ENCODE data around the gene GPR101. TPM values are rescaled to one million over a fixed set of nuclear protein-coding genes. Genes with fewer than 3 reads are reported as not detected.

GPR101 gene
- not detected for polyA plus RNA-seq (ENCODE audit: insufficient read length)

DNA sequence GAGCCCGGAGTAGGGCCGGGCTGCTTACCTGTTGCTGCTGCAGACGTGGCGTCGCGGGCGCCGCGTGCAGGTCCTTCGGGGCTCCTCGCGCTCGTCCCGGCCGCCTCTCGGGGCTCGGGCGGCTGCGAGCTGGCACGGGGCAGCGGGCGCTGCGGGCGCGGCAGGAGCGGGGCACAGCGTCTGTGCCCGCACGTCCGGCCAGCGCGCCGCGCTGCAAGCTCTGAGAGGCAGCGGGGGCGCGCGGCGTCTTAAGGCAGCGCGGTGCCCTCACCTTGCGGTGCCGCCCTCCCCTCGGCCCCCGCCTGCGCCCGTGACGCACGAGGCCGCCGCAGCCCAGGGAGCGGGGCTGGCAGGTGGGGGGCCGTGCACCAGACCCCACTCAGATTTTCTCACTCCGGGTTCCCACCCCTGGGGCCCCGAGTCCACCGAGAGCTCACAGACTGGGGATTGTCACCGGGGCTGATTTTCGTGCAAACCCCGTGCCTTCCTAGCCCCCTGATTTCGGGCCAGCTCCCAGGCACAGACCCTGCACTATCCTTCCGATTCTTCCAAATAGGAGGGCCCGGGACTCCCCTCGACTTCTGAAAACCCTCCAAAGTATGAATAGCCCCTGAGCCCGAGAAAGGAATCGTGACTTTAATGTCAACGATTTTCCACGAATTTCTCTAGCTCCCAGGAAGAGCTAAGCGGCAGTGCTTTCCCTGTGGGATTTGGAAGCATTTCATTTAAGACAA is at the start of gene GPR101:
Gene GPR101 (minus strand): TSS at position 222 of the 734 bp plus-strand sequence. CDS start 2,321 bp downstream, outside the sequence.
- no peak for DNase-seq

DNA sequence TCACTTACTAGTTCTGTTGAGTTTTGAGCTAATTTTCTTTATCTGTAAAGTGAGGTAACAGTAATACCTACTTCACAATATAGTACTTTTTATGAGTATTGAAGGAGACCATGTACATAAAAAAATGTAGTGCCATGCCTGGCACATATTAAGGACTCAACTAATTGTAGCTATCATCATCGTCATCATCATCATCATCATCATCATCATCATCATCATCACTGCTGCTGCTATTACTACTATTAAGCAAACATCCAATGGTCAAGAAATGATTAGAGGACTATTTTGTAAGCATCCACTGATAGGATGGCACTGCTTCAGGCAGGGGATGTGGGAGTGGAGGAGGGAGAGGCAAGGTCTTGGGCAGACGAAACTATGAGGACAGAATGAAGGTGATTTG is 47.4 kb upstream of the GPR101 start:
- no peak for DNase-seq

DNA sequence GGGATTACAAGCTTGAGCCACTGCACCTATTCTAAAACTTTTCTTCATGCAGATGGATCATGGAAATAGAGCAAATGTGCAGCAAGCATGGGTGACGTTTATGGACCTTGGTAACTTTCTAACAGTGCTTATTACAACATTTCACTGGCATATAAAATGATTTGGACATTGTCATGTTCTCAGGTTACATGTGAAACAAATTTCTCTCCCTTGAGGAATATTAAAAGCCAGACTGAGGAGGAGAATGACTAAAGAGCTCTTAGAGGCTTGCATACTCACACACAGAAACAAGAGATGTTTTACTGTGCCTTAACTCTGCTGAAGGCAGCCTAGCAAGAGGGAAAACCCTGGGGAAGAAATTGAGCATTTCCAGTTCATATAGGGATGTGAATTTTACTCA is 38.6 kb upstream of the GPR101 start:
- DNase-seq = no peak

DNA sequence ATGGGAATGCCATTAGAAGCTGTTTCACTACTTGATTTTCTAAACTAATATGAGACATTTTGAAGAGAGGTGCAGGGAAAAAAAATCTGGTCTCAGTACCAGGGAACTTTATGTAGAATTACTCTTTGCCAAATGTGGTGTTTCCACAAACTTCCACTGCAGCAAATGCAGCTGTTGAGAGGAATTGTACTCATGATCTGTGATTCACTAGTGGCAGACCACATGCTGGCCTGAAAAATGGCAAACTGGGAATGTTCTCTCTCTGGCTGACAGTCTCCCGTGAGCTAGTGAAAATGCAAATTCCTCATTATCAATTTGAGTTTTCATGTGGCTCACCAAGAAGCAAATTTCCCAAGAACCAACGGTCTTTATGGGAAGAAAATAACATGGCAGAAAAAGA is 37.8 kb upstream of the GPR101 start:
- no peak for DNase-seq

GRCh38 chrX:137067147-137067546 is 33.4 kb upstream of the GPR101 start:
- no peak for DNase-seq

GRCh38 chrX:137062915-137063617 is 29.3 kb upstream of the GPR101 start:
- DNase-seq = no peak

- no peak for DNase-seq
Measured at GRCh38 chrX:137058339-137059127, 24.7 kb upstream of the GPR101 start.

DNA sequence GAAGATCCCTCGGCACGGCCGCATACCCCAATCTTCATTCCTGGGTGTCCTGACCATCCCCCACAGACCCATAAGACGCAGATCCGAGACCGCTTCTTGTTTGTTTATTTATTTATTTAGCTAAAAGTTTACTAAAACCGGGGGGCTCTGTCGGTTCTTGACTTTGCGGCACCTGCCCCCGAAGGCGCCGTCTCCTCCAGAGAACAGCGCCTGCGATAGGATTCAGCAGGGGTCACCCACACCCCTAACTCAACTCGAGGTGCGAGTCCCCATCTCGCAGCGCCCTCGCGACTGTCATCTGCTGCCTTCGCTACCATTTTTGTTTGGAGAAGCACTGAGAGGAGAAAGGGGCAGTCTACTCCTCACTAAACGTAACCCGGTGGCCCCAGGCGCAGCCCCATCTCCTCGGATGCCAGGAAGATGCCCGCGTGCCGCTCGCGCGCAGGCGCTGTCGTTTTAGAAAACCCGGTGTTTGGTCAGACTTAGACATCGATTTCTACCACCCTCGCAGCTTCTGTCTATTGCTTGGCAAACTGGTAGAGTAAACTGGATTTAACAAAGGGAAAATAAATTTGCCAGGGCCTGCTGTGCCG is 18.9 kb upstream of the GPR101 start:
- DNase-seq = no peak

DNA sequence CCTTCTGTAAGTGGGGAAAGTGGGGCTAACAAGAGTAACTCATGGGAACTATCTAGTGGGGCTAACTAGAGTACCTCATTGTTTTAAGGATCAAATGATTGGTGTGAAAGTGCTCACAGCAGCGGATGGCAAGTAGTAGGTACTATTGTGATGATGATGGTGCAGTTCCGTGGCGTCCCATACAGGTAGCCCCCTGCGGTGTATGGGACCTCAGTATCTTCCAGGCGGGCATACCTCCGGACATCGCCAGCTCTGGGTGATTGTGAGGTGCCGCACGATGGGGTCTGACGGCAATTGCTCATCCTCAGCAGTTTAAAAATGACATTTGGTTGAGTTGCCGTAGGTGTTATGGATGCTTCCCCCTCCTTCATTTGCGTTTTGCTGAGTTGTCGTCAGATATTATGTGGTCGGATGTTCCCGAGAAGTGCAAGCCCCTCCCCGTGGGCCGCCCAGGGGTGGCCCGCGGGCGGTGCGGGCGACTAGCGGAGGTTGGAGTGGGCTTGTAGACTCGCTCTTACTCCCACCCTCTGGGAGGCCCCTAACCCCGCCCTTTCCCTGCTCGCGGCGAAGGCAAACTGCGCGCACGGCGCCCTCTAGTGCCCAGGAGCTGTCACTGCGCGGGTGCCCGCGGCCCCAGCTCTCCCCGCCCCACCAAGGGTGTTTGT is 18.3 kb upstream of the GPR101 start:
- peak; percentile 53 for DNase-seq

DNA sequence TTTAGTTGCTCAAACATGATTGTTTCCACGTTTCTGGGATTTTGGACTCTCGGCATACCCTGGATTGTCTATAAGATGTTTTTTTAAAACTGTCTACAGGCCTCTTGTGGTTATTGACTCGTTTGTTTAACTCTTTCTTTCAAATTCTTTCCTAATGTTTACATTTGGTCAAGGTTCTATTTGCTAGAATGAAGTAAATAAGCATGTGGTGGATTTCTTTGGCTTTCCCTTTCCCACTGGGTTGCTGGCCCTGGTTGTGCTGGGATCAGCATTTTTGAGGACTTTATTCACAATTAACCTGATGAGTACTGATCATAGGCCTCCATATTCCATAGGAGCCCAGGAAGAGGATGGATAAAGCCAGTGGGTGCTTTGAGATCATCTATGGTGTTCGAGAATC is 11.1 kb upstream of the GPR101 start:
- DNase-seq = no peak

DNA sequence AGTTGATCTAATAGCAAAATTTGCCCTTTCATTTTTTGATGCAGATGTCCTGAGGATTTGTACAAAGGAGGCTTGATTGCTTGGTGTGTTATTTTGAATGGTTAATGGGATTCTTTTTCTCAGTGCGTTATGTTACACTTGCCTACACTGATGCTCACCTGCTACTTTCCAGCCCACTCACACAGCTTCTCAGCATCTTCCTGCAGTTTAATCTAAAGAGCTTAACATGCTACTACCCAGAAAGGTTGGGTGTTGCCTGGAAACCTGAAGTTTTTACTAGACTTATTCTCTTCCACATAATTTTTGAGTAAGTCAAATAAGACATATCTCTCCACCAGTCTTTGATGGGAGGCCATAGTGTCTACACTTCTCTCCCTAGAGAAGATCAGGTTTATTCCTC is 9.9 kb upstream of the GPR101 start:
- DNase-seq = no peak

GRCh38 chrX:137041329-137041728 is 7.5 kb upstream of the GPR101 start:
- DNase-seq = no peak

GRCh38 chrX:137040113-137040794 is 6.5 kb upstream of the GPR101 start:
- no peak for DNase-seq

DNA sequence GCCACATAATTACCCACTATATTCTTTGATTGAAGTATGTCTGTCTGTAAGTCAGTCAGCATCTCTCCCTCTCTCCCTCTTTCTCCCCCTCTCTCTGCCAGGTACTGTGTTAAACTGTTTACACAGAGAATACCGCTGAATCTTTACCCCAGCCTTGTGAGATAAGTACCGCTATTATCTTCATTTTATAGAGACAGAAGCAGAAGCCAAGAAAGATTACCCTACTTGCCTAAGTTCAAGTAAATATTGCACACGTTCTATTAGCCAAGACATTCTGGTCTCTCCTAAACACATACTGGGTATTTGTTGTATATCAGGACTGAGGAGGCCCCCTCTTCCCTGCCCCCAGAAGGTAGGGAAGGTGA is 695 bp upstream of the GPR101 start:
- no peak for DNase-seq

DNA sequence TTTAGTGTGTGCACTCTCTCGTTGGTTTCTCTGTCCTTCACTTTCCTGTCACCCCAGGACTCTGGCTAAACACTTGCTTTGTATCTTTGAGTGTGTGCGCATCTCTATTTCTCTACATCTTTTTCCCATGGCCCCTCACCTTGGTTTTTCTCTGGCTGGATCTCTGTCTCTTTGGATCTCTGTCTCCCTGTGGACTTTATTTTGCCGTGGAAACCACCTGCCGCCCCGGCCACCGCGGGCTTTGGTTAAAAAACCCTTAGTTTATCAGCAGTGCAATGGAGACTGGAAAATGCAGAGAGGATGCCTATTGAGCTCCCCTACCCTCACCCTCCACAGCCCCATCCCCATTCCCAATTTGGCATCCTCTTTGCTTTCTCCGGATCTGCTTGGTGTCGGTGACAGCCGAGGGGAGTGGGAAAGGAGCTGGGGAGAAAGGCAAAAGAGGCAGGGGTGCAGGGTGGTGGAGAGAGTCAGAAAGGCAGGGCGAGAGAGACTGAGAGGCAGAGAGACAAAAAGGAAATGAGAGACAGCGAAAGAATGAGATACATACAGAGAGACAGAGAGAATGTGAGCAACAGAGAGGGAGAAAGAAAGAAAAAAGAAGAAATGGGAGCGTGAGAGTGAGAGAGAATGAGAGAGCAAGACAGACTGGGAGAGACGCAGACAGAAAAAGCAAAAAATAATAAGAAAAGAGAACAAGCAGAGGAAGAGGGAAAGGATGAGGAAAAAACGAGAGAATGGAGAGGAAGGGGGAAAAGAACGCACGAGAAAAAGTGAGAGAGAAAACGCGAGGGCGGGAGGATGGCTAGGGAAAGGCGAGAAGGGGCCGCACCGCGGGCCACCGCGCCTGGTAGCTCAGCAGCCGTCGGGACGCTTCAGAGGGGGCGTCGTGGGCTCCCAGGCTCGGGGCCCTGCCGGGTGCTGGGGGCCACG is 688 bp downstream of the GPR101 start:
- no peak for DNase-seq

- no peak for DNase-seq
Measured at GRCh38 chrX:137032341-137032694, 1.5 kb downstream of the GPR101 start.

DNA sequence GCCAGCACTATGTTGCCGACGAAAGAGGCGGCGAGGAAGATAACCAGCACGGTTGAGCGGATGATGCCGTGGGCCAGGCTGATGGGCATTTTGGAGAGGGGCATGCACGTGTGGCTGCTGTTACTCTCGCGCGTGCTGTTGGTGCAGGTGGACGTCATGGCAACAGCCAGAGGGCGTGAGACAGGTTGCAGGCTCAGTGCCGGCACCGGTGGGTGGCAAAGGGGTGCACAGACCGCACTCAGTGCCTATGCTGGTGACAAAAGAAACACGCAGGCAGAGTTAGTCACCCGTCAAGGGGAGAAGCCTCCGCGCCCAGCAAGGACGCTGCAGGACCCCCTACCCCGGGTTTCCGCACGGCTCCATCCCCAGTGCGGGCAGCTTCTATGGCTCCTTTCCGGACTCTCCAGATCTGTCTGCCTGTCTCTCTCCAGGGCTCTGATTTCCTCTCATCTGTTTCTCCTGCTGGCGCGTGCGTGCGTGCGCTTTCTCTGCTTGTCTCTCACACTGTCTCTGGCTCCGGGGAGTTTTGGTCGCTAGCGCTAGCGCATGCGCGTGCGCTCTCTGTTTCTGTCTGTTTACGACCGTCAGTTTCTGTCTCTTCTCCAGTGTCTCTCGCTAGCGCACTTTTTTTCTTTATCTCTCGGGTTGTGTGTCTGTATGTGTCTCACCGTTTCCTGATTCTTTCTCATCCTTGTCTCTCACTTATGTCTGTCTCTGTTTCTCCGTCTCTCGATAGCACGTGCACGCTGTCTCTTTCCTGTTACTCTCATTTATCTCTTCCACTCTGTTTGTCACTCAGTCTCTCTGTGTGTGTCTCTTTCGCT is 2.1 kb downstream of the GPR101 start:
- DNase-seq = peak; percentile 30

DNA sequence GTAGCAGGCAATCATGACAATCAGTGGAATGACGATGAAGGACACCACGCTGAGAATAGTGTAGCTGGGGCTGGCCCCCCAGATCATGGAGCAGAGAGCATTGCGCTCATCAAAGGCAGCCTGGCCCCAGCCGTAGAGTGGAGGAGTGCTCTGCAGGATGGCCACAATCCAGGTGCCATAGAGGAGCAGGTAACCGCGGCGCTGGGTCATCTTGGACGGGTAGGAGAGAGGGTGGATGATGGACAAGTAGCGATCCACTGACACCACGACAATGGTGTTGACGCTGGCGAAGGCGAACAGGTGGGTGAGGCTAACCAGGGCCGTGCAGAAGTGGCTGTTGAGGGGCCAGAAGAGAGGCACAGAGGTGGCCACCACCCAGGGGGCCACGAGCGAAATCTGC is 2.8 kb downstream of the GPR101 start:
- DNase-seq = no peak

DNA sequence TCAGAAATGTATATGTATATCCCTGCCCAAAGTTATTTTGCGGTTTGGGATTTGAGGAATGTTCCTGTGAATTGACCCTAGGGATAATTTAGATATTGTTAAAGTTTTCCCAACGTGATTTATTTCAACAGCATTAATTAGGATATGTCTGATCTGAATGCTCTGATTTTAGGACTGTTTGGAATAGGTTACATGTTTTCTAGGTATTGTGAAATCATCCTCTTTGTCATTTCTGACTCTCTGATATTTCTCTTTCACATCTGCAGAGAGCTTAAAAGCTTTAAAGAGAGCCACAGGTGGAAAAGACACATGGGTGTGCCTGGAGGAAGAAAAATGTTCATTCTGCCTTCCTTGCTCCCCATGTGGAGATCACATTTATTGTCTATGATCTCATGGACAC is 5.1 kb downstream of the GPR101 start:
- no peak for DNase-seq

DNA sequence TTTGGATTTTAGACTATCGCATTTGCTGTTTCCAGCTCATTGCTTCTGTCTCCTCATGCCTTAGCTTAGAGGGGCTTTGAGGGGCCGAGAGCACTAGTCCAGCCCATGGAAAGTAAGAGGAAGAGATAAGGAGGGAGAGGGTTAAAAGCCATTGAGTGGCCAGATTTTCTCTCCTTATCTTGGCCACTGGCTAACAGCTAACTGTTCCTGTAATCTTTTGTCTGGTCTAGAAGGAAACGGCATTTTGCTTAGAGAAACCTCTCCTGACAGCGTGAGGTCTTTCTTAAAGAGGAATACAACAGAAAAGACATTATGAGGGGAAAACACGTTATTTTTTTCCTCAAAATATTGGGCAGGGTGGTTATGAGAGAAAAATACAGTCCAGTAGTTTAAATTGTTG is 7.9 kb downstream of the GPR101 start:
- no peak for DNase-seq

All from hindlimb muscle (tissue), 1 donor.